WTC11 (cell line): ENCODE results near the gene NUDT14. TPM values are rescaled to one million over a fixed set of nuclear protein-coding genes. Genes with fewer than 3 reads are reported as not detected.

Experiments used
- ATAC-seq: fragments of 200-7000 bp; cut with Tn5 transposase; 2 replicates; pipeline ENCODE4 v1.10.0; 2021; ENCODE audit warnings: mild to moderate bottlenecking, moderate library complexity
- CTCF ChIA-PET: fragments of 300-600 bp; sonication (Branson Sonifier 250); formaldehyde crosslinking; loops from one replicate; lab custom pipeline; 2021; ENCODE audit warnings: antibody characterized with exemption; lab: Charles Lee
- POLR2A ChIA-PET: fragments of 350-600 bp; sonication (Branson Sonifier 250); formaldehyde crosslinking; loops from one replicate; lab custom pipeline; 2021; ENCODE audit warnings: antibody characterized with exemption; lab: Charles Lee
- DNase-seq: peaks from one replicate; pipeline ENCODE4 v3.0.0; 2021; ENCODE audit warnings: low spot score
- H3K27ac Mint-ChIP-seq: 2 replicates; pipeline ENCODE4 v1.8.0; 2021; ENCODE audit warnings: mixed read lengths
- H3K27me3 Mint-ChIP-seq: 2 replicates; pipeline ENCODE4 v1.8.0; 2021; ENCODE audit warnings: low read depth, mild to moderate bottlenecking, moderate library complexity, mixed read lengths
- H3K36me3 Mint-ChIP-seq: 2 replicates; pipeline ENCODE4 v1.8.0; 2021; ENCODE audit warnings: mixed read lengths
- H3K4me1 Mint-ChIP-seq: 2 replicates; pipeline ENCODE4 v1.8.0; 2022; ENCODE audit warnings: mixed read lengths
- H3K4me3 Mint-ChIP-seq: 2 replicates; pipeline ENCODE4 v1.8.0; 2021; ENCODE audit warnings: mild to moderate bottlenecking, moderate library complexity, mixed read lengths
- H3K9me3 Mint-ChIP-seq: 2 replicates; pipeline ENCODE4 v1.8.0; 2021; ENCODE audit warnings: mixed read lengths
- HMGA2 ChIP-seq: fragments of 250-450 bp; sonication (Bioruptor Pico); IDR thresholded peaks from 2 replicates; pipeline ENCODE4 v1.4.0; 2021; ENCODE audit warnings: mild to moderate bottlenecking, moderate library complexity
- KAT7 ChIP-seq: sonication (generic); formaldehyde crosslinking; IDR thresholded peaks from 2 replicates; pipeline ENCODE4 v1.8.1; 2023; ENCODE audit warnings: missing genetic modification reagents, mild to moderate bottlenecking, borderline replicate concordance
- MYBL2 ChIP-seq: sonication (generic); formaldehyde crosslinking; IDR thresholded peaks from 2 replicates; pipeline ENCODE4 v1.8.1; 2023; ENCODE audit warnings: mild to moderate bottlenecking, moderate library complexity, missing genetic modification reagents
- NFATC4 ChIP-seq: fragments of 250-450 bp; sonication (Bioruptor Pico); IDR thresholded peaks from 2 replicates; pipeline ENCODE4 v1.9.0; 2021; ENCODE audit warnings: mild to moderate bottlenecking
- NR1H2 ChIP-seq: sonication (generic); formaldehyde crosslinking; IDR thresholded peaks from 2 replicates; pipeline ENCODE4 v1.9.0; 2021; ENCODE audit warnings: mild to moderate bottlenecking, moderate library complexity, missing genetic modification reagents
- PRRX2 ChIP-seq: fragments of 250-450 bp; sonication (Bioruptor Pico); IDR thresholded peaks from 2 replicates; pipeline ENCODE4 v1.8.0; 2021; ENCODE audit warnings: mild to moderate bottlenecking
- TEAD4 ChIP-seq: sonication (generic); formaldehyde crosslinking; IDR thresholded peaks from 2 replicates; pipeline ENCODE4 v1.8.0; 2022; ENCODE audit warnings: mild to moderate bottlenecking, missing genetic modification reagents
- ZNF232 ChIP-seq: sonication (generic); formaldehyde crosslinking; IDR thresholded peaks from 2 replicates; pipeline ENCODE4 v1.8.0; 2022; ENCODE audit warnings: mild to moderate bottlenecking, missing genetic modification reagents
- ZNF263 ChIP-seq: sonication (generic); formaldehyde crosslinking; IDR thresholded peaks from 2 replicates; pipeline ENCODE4 v1.8.1; 2022; ENCODE audit warnings: low read depth, mild to moderate bottlenecking, moderate library complexity, missing genetic modification reagents
- ZNF423 ChIP-seq: fragments of 250-450 bp; sonication (Bioruptor Pico); IDR thresholded peaks from 2 replicates; pipeline ENCODE4 v2.1.2; 2022; ENCODE audit warnings: mild to moderate bottlenecking, moderate library complexity
- total RNA-seq: library from RNA; stranded (reverse); gene quantifications from 3 replicates; pipeline ENCODE4 v1.2.3, GENCODE V29; 2021
- TF ChIP-seq, protein P1 (sequence below): sonication (generic); formaldehyde crosslinking; IDR thresholded peaks from 2 replicates; pipeline ENCODE4 v1.8.1; 2023; ENCODE audit warnings: mild to moderate bottlenecking, missing genetic modification reagents, moderate library complexity
- TF ChIP-seq, protein P2 (sequence below): sonication (generic); formaldehyde crosslinking; IDR thresholded peaks from 2 replicates; pipeline ENCODE4 v1.8.1; 2022; ENCODE audit warnings: low read depth, missing genetic modification reagents, borderline replicate concordance
- TF ChIP-seq, protein P3 (sequence below): sonication (generic); formaldehyde crosslinking; IDR thresholded peaks from 2 replicates; pipeline ENCODE4 v1.8.1; 2023; ENCODE audit warnings: mild to moderate bottlenecking, missing genetic modification reagents, borderline replicate concordance
- TF ChIP-seq, protein P4 (sequence below): sonication (generic); formaldehyde crosslinking; IDR thresholded peaks from 2 replicates; pipeline ENCODE4 v1.8.1; 2022; ENCODE audit warnings: mild to moderate bottlenecking, moderate library complexity, missing genetic modification reagents
- TF ChIP-seq, protein P5 (sequence below): sonication (generic); formaldehyde crosslinking; IDR thresholded peaks from 2 replicates; pipeline ENCODE4 v1.8.0; 2022; ENCODE audit warnings: mild to moderate bottlenecking, missing genetic modification reagents
- TF ChIP-seq, protein P6 (sequence below): sonication (generic); formaldehyde crosslinking; IDR thresholded peaks from 2 replicates; pipeline ENCODE4 v1.8.0; 2023; ENCODE audit warnings: missing genetic modification reagents, mild to moderate bottlenecking, borderline replicate concordance
- TF ChIP-seq, protein P7 (sequence below): sonication (generic); formaldehyde crosslinking; IDR thresholded peaks from 2 replicates; pipeline ENCODE4 v1.8.0; 2023; ENCODE audit warnings: missing genetic modification reagents
- TF ChIP-seq, protein P8 (sequence below): sonication (generic); formaldehyde crosslinking; IDR thresholded peaks from 2 replicates; pipeline ENCODE4 v1.8.1; 2023; ENCODE audit warnings: mild to moderate bottlenecking, missing genetic modification reagents, moderate library complexity
- TF ChIP-seq, protein P9 (sequence below): sonication (generic); formaldehyde crosslinking; IDR thresholded peaks from 2 replicates; pipeline ENCODE4 v1.8.1; 2022; ENCODE audit warnings: low read depth, mild to moderate bottlenecking, moderate library complexity, missing genetic modification reagents, borderline replicate concordance

NUDT14 gene
- total RNA-seq, 1 experiment from 2014 or later = 35.4 TPM

DNA sequence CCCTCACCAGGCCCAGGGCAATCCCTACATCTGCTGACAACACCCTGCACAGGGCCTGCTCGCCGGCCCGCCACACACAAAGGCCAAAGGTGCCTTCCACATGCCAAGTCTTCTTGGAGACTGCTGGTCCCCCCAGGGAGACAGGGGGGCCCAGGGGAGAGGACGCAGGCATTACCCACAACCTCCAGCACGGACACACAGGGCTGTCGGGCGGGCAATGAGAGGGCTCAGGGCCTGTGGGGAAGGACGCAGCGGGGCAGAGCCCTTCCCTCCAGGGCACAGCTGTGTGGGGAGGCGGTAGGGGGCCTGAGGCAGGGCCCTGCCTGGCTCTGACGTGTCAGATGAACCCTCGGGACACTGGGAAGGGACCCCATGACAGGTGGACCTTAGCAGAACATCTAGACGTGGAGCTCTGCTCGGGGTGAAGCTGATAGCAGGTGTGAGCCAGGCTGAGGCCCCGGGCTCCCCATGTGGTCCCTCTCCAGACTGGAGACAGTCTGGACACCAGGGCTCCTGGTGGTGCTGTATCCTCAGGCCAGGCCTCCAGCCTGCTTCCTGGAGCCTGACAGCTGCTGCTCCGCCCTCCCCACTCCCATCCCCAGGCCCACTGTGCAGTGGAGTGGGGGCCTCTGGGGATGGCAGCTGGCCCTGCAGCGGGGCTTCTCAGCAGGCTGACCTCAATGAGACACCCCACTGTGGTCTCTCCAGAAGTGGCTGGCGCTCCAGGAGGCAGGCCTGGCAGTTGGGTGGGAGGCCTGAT lies 31.6 kb upstream of the NUDT14 start (continued):
- TF ChIP-seq TEAD4 (CRISPR knock-in tag) (no peak), HMGA2 (CRISPR knock-in tag) (no peak)
- TF ChIP-seq, protein P1, sequence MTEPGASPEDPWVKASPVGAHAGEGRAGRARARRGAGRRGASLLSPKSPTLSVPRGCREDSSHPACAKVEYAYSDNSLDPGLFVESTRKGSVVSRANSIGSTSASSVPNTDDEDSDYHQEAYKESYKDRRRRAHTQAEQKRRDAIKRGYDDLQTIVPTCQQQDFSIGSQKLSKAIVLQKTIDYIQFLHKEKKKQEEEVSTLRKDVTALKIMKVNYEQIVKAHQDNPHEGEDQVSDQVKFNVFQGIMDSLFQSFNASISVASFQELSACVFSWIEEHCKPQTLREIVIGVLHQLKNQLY (CRISPR knock-in tag) = no peak

DNA sequence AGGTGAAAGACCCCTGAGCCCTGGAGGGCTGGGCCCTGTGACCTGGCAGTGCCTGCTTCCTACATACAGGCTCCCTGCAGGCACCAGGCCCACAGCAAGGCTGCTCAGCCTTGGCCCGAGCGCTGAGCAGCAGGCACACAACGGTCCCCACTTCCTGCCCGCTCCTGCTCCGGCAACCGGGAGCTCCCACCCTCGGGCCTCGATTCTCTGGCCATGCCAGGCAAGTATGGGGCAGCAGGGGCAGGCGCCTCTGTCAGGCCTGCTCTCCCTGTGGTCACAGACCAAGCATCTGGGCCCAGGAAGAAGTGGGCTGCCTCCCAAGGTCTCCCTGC lies 30.6 kb upstream of the NUDT14 start:
- CTCF ChIA-PET = no interaction called here
- H3K9me3 Mint-ChIP-seq = peaks cover 9% of the 10 kb centered on the region
- H3K27me3 Mint-ChIP-seq = no peaks in the 10 kb centered on the region
- H3K4me3 Mint-ChIP-seq = no peak overlapping the region
- POLR2A ChIA-PET = no interaction called here
- H3K27ac Mint-ChIP-seq = no peak overlapping the region
- ATAC-seq = no peak
- H3K36me3 Mint-ChIP-seq = peaks cover 5% of the 10 kb centered on the region; the same call in 1 of the 2 replicates
- DNase-seq = no peak
- H3K4me1 Mint-ChIP-seq = no peaks in the 10 kb centered on the region
- TF ChIP-seq TEAD4 (CRISPR knock-in tag) (no peak), ZNF232 (CRISPR knock-in tag) (no peak), NFATC4 (CRISPR knock-in tag) (no peak), ZNF423 (CRISPR knock-in tag) (no peak), KAT7 (CRISPR knock-in tag) (no peak), PRRX2 (CRISPR knock-in tag) (no peak), NR1H2 (CRISPR knock-in tag) (no peak), ZNF263 (no peak), MYBL2 (CRISPR knock-in tag) (no peak)
- TF ChIP-seq, protein P2, sequence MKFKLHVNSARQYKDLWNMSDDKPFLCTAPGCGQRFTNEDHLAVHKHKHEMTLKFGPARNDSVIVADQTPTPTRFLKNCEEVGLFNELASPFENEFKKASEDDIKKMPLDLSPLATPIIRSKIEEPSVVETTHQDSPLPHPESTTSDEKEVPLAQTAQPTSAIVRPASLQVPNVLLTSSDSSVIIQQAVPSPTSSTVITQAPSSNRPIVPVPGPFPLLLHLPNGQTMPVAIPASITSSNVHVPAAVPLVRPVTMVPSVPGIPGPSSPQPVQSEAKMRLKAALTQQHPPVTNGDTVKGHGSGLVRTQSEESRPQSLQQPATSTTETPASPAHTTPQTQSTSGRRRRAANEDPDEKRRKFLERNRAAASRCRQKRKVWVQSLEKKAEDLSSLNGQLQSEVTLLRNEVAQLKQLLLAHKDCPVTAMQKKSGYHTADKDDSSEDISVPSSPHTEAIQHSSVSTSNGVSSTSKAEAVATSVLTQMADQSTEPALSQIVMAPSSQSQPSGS (CRISPR knock-in tag) = no peak
- TF ChIP-seq, protein P3, sequence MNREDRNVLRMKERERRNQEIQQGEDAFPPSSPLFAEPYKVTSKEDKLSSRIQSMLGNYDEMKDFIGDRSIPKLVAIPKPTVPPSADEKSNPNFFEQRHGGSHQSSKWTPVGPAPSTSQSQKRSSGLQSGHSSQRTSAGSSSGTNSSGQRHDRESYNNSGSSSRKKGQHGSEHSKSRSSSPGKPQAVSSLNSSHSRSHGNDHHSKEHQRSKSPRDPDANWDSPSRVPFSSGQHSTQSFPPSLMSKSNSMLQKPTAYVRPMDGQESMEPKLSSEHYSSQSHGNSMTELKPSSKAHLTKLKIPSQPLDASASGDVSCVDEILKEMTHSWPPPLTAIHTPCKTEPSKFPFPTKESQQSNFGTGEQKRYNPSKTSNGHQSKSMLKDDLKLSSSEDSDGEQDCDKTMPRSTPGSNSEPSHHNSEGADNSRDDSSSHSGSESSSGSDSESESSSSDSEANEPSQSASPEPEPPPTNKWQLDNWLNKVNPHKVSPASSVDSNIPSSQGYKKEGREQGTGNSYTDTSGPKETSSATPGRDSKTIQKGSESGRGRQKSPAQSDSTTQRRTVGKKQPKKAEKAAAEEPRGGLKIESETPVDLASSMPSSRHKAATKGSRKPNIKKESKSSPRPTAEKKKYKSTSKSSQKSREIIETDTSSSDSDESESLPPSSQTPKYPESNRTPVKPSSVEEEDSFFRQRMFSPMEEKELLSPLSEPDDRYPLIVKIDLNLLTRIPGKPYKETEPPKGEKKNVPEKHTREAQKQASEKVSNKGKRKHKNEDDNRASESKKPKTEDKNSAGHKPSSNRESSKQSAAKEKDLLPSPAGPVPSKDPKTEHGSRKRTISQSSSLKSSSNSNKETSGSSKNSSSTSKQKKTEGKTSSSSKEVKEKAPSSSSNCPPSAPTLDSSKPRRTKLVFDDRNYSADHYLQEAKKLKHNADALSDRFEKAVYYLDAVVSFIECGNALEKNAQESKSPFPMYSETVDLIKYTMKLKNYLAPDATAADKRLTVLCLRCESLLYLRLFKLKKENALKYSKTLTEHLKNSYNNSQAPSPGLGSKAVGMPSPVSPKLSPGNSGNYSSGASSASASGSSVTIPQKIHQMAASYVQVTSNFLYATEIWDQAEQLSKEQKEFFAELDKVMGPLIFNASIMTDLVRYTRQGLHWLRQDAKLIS (CRISPR knock-in tag) = no peak
- TF ChIP-seq, protein P4, sequence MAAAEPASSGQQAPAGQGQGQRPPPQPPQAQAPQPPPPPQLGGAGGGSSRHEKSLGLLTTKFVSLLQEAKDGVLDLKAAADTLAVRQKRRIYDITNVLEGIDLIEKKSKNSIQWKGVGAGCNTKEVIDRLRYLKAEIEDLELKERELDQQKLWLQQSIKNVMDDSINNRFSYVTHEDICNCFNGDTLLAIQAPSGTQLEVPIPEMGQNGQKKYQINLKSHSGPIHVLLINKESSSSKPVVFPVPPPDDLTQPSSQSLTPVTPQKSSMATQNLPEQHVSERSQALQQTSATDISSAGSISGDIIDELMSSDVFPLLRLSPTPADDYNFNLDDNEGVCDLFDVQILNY = no peak
- TF ChIP-seq, protein P5, sequence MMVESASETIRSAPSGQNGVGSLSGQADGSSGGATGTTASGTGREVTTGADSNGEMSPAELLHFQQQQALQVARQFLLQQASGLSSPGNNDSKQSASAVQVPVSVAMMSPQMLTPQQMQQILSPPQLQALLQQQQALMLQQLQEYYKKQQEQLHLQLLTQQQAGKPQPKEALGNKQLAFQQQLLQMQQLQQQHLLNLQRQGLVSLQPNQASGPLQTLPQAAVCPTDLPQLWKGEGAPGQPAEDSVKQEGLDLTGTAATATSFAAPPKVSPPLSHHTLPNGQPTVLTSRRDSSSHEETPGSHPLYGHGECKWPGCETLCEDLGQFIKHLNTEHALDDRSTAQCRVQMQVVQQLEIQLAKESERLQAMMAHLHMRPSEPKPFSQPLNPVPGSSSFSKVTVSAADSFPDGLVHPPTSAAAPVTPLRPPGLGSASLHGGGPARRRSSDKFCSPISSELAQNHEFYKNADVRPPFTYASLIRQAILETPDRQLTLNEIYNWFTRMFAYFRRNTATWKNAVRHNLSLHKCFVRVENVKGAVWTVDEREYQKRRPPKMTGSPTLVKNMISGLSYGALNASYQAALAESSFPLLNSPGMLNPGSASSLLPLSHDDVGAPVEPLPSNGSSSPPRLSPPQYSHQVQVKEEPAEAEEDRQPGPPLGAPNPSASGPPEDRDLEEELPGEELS (CRISPR knock-in tag) = no peak
- TF ChIP-seq, protein P6, sequence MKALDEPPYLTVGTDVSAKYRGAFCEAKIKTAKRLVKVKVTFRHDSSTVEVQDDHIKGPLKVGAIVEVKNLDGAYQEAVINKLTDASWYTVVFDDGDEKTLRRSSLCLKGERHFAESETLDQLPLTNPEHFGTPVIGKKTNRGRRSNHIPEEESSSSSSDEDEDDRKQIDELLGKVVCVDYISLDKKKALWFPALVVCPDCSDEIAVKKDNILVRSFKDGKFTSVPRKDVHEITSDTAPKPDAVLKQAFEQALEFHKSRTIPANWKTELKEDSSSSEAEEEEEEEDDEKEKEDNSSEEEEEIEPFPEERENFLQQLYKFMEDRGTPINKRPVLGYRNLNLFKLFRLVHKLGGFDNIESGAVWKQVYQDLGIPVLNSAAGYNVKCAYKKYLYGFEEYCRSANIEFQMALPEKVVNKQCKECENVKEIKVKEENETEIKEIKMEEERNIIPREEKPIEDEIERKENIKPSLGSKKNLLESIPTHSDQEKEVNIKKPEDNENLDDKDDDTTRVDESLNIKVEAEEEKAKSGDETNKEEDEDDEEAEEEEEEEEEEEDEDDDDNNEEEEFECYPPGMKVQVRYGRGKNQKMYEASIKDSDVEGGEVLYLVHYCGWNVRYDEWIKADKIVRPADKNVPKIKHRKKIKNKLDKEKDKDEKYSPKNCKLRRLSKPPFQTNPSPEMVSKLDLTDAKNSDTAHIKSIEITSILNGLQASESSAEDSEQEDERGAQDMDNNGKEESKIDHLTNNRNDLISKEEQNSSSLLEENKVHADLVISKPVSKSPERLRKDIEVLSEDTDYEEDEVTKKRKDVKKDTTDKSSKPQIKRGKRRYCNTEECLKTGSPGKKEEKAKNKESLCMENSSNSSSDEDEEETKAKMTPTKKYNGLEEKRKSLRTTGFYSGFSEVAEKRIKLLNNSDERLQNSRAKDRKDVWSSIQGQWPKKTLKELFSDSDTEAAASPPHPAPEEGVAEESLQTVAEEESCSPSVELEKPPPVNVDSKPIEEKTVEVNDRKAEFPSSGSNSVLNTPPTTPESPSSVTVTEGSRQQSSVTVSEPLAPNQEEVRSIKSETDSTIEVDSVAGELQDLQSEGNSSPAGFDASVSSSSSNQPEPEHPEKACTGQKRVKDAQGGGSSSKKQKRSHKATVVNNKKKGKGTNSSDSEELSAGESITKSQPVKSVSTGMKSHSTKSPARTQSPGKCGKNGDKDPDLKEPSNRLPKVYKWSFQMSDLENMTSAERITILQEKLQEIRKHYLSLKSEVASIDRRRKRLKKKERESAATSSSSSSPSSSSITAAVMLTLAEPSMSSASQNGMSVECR = no peak
- TF ChIP-seq, protein P7, sequence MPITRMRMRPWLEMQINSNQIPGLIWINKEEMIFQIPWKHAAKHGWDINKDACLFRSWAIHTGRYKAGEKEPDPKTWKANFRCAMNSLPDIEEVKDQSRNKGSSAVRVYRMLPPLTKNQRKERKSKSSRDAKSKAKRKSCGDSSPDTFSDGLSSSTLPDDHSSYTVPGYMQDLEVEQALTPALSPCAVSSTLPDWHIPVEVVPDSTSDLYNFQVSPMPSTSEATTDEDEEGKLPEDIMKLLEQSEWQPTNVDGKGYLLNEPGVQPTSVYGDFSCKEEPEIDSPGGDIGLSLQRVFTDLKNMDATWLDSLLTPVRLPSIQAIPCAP = no peak
- TF ChIP-seq, protein P8, sequence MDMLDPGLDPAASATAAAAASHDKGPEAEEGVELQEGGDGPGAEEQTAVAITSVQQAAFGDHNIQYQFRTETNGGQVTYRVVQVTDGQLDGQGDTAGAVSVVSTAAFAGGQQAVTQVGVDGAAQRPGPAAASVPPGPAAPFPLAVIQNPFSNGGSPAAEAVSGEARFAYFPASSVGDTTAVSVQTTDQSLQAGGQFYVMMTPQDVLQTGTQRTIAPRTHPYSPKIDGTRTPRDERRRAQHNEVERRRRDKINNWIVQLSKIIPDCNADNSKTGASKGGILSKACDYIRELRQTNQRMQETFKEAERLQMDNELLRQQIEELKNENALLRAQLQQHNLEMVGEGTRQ (CRISPR knock-in tag) = no peak
- TF ChIP-seq, protein P9, sequence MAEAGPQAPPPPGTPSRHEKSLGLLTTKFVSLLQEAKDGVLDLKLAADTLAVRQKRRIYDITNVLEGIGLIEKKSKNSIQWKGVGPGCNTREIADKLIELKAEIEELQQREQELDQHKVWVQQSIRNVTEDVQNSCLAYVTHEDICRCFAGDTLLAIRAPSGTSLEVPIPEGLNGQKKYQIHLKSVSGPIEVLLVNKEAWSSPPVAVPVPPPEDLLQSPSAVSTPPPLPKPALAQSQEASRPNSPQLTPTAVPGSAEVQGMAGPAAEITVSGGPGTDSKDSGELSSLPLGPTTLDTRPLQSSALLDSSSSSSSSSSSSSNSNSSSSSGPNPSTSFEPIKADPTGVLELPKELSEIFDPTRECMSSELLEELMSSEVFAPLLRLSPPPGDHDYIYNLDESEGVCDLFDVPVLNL = no peak
